Measurements from ENCODE around the gene TMEM178B. TPM values are rescaled to one million over a fixed set of nuclear protein-coding genes. Genes with fewer than 3 reads are reported as not detected.

TMEM178B gene
- total and polyA plus RNA-seq, 2 of the 4 experiments (the other 2 are of a cell fraction), result under 0.01 to 0.05 TPM

DNA sequence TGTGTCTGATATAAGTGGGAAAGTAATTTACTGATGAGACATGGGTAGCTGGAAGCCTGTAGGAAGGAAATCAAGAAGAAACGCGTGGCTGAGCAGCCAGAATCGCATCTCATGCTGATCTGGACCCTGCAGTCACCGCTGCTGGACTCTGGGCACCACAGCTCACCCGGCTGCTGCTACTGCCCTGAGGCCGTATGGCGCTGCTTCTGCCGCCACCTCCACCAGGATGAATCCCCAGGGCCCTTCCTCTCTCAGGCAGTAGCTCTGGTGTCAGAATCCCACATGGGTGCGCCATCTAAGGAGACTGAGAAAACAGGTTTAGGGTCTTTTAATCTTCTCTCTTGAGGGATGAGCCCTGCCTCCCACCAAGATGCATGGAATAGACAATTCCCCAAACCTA, 407.1 kb downstream of the TMEM178B start:
- ChIA-PET POLR2A (ENCODE audit: unreplicated experiment) (no interaction called here), CTCF (no interaction called here)
- Histone ChIP-seq H4K5ac (ENCODE audit: low read depth, low read length) (no peak overlapping the region), H4K20me1 (ENCODE audit: insufficient read depth, low read length) (no peaks in the 10 kb centered on the region), H3K23ac (ENCODE audit: low read depth, low read length) (no peak overlapping the region), H3K9me1 (ENCODE audit: insufficient read depth, low read length) (no peaks in the 10 kb centered on the region), H3K4me1 (ENCODE audit: control insufficient read depth, insufficient read depth, low read length) (no peaks in the 10 kb centered on the region), H3K79me1 (ENCODE audit: low read depth in 1 of 2, low read length in 2 of 2) (no peaks in the 10 kb centered on the region), H3K27me3 (ENCODE audit: control insufficient read depth, insufficient read depth, low read length) (no peaks in the 10 kb centered on the region), H3K27ac (ENCODE audit: insufficient read depth, low read length) (no peak overlapping the region), H3K14ac (replicated peaks; ENCODE audit: low read depth, low read length) (no peak overlapping the region), H2AK9ac (replicated peaks; ENCODE audit: low read depth, low read length, poor library complexity) (no peak overlapping the region), H3K56ac (ENCODE audit: extremely low read depth, insufficient read depth, low read length) (no peak overlapping the region), H3K9me3 (ENCODE audit: control insufficient read depth, insufficient read depth, low read length) (peaks cover 6% of the 10 kb centered on the region; the same call in 1 of the 2 replicates), H2BK20ac (ENCODE audit: low read depth, low read length) (no peak overlapping the region), H2AK5ac (ENCODE audit: low read depth, low read length) (no peak overlapping the region), H3K36me3 (ENCODE audit: control insufficient read depth, insufficient read depth, low read length) (no peaks in the 10 kb centered on the region), H2BK5ac (ENCODE audit: low read depth, low read length, poor library complexity, severe bottlenecking) (no peak overlapping the region), H3K4ac (ENCODE audit: low read depth, low read length) (no peak overlapping the region), H4K8ac (ENCODE audit: low read depth in 2 of 2, low read length in 2 of 2) (no peak overlapping the region), H2BK15ac (ENCODE audit: low read depth, low read length) (no peak overlapping the region), H4K91ac (ENCODE audit: insufficient read depth, low read depth, low read length) (no peak overlapping the region), H3K18ac (ENCODE audit: low read depth, low read length) (no peak overlapping the region), H3K9ac (ENCODE audit: low read depth, low read length) (no peak overlapping the region), H3K4me2 (ENCODE audit: low read depth, low read length) (no peak overlapping the region), H2AFZ (replicated peaks; ENCODE audit: low read length, poor library complexity) (no peak overlapping the region), H3K4me3 (ENCODE audit: insufficient read depth, low read depth, low read length) (no peak overlapping the region), H2BK120ac (ENCODE audit: low read depth, low read length) (no peak overlapping the region)
- in situ Hi-C loops (cut with MboI; ENCODE audit: low sequenced_read_pairs) (no loop called here), dilution Hi-C loops (cut with HindIII; ENCODE audit: low sequenced_read_pairs, unreplicated experiment) (no loop called here), intact Hi-C loops (cut with micrococcal nuclease) (no loop called here)
- WGBS, 2 experiments (ENCODE audit: extremely low coverage in 2 of 2, insufficient read length in 1 of 2), result 67% methylated on average over 3 of the region's 9 CpGs; no CpG with 5 or more reads in 1 of the 2 experiments
- no peak for DNase-seq
- BruUV-seq (replicated peaks), result no TSS peak
- ATAC-seq (ENCODE audit: low read depth), result no peak
- TF ChIP-seq MXI1 (IDR thresholded peaks at IDR 0.05; ENCODE audit: borderline replicate concordance, low read depth, low read length) (no peak), BHLHE40 (IDR thresholded peaks at IDR 0.05; ENCODE audit: low read depth, low read length) (no peak), CHD1 (IDR thresholded peaks at IDR 0.05; ENCODE audit: low read depth, low read length) (no peak), POLR2A (IDR thresholded peaks at IDR 0.05; ENCODE audit: low read depth, low read length) (no peak), CEBPB (IDR thresholded peaks at IDR 0.05; ENCODE audit: low read depth, low read length) (no peak), MAZ (IDR thresholded peaks at IDR 0.05; ENCODE audit: borderline replicate concordance, low read depth, low read length) (no peak), FOS (IDR thresholded peaks at IDR 0.05; ENCODE audit: low read depth, low read length) (no peak), RCOR1 (IDR thresholded peaks at IDR 0.05; ENCODE audit: insufficient replicate concordance, low read length) (no peak), USF2 (IDR thresholded peaks at IDR 0.05; ENCODE audit: low read depth, low read length) (no peak)
- TF ChIP-seq, protein P1, sequence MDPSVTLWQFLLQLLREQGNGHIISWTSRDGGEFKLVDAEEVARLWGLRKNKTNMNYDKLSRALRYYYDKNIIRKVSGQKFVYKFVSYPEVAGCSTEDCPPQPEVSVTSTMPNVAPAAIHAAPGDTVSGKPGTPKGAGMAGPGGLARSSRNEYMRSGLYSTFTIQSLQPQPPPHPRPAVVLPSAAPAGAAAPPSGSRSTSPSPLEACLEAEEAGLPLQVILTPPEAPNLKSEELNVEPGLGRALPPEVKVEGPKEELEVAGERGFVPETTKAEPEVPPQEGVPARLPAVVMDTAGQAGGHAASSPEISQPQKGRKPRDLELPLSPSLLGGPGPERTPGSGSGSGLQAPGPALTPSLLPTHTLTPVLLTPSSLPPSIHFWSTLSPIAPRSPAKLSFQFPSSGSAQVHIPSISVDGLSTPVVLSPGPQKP (IDR thresholded peaks at IDR 0.05; ENCODE audit: borderline replicate concordance, low read depth, low read length), result no peak
- TF ChIP-seq, protein P2, sequence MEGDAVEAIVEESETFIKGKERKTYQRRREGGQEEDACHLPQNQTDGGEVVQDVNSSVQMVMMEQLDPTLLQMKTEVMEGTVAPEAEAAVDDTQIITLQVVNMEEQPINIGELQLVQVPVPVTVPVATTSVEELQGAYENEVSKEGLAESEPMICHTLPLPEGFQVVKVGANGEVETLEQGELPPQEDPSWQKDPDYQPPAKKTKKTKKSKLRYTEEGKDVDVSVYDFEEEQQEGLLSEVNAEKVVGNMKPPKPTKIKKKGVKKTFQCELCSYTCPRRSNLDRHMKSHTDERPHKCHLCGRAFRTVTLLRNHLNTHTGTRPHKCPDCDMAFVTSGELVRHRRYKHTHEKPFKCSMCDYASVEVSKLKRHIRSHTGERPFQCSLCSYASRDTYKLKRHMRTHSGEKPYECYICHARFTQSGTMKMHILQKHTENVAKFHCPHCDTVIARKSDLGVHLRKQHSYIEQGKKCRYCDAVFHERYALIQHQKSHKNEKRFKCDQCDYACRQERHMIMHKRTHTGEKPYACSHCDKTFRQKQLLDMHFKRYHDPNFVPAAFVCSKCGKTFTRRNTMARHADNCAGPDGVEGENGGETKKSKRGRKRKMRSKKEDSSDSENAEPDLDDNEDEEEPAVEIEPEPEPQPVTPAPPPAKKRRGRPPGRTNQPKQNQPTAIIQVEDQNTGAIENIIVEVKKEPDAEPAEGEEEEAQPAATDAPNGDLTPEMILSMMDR (conservative IDR thresholded peaks at IDR 0.05; ENCODE audit: low read depth, low read length), result no peak

Data from IMR-90 (cell line).